Measurements from ENCODE around the gene AFF3. TPM values are rescaled to one million over a fixed set of nuclear protein-coding genes. Genes with fewer than 3 reads are reported as not detected.

The AFF3 gene
- total and polyA plus RNA-seq, 10 of the 15 experiments (the other 5 are each of a cell fraction or from before 2014, with no cell fraction given), result 0.26 to 5.5 (median 3.0) TPM

DNA sequence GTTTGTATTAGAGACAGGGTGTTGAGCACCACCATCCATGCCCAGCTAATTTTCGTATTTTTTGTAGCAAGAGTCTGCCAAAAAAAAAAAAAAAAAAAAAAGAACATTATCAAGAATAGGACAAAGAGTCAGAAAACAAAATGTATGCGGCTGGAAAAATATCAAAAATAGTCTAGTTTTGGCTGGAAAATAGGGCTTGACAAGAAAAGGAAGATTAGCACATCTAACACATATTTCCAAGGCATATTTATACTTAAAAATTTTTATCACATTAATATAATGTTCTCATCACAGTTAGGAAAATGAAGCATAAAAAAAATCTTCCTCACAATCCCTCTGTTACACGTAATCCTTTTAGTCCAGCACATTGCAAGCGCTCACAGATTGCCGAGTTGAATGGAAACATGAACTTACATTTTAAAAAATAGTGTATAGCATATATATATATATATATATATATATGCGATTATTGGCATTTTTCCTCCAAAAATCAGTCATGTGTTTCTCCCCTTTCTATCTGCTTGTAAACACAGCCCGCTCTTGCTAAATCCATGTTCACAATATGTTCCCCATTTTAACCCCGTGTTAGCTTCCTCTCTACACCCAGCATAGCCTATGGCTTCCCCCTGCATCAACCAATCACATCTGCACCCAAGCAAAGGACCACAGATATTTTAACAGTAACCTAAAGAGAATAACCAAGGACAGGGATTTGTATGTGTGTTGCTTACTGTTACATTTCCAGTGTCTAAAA, 183.0 kb downstream of the AFF3 start (continued):
- TF ChIP-seq BCL3 (IDR thresholded peaks at IDR 0.05; ENCODE audit: borderline replicate concordance, insufficient read depth, low read depth, low read length, poor library complexity, severe bottlenecking), result no peak

DNA sequence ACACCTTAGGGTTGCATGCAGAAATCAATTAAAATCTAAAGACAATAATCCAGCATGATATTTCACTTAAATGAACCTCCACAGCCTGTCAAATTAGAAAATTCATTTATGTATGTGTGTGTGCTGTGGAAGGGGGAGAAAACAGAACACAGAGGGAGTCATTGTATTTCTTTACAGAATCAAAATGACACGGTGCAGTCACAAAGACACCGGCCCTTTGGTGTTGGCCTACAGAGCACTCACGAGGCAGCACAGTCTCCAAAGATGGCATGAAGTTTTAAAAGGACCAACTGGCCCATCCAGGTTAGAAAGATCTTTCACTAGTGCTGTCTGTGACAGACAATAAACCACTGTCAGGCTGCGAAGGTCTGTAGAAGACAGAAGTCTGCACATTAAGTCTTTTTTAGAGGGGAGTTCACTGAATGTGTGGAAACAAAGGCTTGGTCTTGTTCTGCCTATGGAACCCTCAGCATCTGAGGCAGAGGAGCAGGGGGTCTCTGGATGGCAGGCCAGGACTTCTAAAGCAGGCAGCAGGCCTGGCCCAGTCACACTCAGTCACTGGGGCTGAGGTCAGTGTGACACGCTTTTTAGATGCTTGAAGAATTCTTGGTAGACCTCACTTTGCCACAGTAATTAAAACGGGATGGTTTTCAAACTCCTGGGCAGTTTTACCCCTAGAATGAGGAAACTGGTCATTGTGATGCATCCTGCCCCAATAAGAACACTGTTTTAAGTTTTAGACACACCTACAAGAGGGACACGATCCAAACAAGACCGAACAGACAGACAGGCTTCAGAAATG, 184.9 kb downstream of the AFF3 start:
- Histone ChIP-seq H3K79me2 (ENCODE audit: control insufficient read depth, insufficient read depth, low read length) (no peaks in the 10 kb centered on the region), H3K9ac (ENCODE audit: control insufficient read depth, insufficient read depth, low read length) (no peak overlapping the region), H4K20me1 (ENCODE audit: control insufficient read depth, insufficient read depth) (no peaks in the 10 kb centered on the region), H3K9me3 (replicated peaks; ENCODE audit: control insufficient read depth, insufficient read depth, low read length) (no peaks in the 10 kb centered on the region), H3K27me3 (replicated peaks in 1 of 2; ENCODE audit: control insufficient read depth in 2 of 2, insufficient read depth in 2 of 2, low read length in 1 of 2) (peaks cover 2 to 3% of the 10 kb centered on the region in 2 experiments; a peak in 2 of 4 replicates), H2AFZ (ENCODE audit: control insufficient read depth, low read depth, low read length) (no peak overlapping the region), H3K27ac (ENCODE audit: control insufficient read depth, insufficient read depth) (no peak overlapping the region), H3K4me3 (no peak overlapping the region), H3K4me2 (ENCODE audit: control insufficient read depth, insufficient read depth) (no peak overlapping the region), H3K4me1 (ENCODE audit: control insufficient read depth, insufficient read depth, low read length) (no peaks in the 10 kb centered on the region), H3K36me3 (ENCODE audit: control insufficient read depth in 2 of 2, insufficient read depth in 2 of 2, low read length in 1 of 2) (no peaks in the 10 kb centered on the region)
- BruUV-seq (replicated peaks), result no TSS peak
- RAD21 ChIA-PET (ENCODE audit: unreplicated experiment), result no interaction called here
- no peak for DNase-seq (ENCODE audit: low read depth, low spot score)
- SMC1A ChIA-PET (ENCODE audit: uncharacterized antibody, unreplicated experiment), result no interaction called here
- POLR2A ChIA-PET, result no interaction called here
- intact Hi-C loops (cut with micrococcal nuclease; ENCODE audit: unreplicated experiment), result no loop called here
- no peak for TF ChIP-seq NFYA (IDR thresholded peaks at IDR 0.05; ENCODE audit: borderline replicate concordance, low read depth, low read length)
- TF ChIP-seq GATAD2B (conservative IDR thresholded peaks at IDR 0.05; ENCODE audit: low read depth), result no peak
- no peak for TF ChIP-seq BRCA1 (IDR thresholded peaks at IDR 0.05; ENCODE audit: low read depth, low read length)
- TF ChIP-seq CBX3 (IDR thresholded peaks at IDR 0.05; ENCODE audit: borderline replicate concordance, low read depth), result no peak
- no peak for TF ChIP-seq SMC3 (IDR thresholded peaks at IDR 0.05; ENCODE audit: borderline replicate concordance, low read length)
- no peak for TF ChIP-seq TCF7 (IDR thresholded peaks at IDR 0.05; ENCODE audit: borderline replicate concordance)
- TF ChIP-seq KDM1A (IDR thresholded peaks at IDR 0.05; ENCODE audit: borderline replicate concordance), result no peak
- no peak for TF ChIP-seq GABPA (IDR thresholded peaks at IDR 0.05; ENCODE audit: low read depth)
- no peak for TF ChIP-seq FOXK2 (IDR thresholded peaks at IDR 0.05)
- no peak for TF ChIP-seq TCF12 (IDR thresholded peaks at IDR 0.05; ENCODE audit: low read depth, low read length)
- no peak for TF ChIP-seq ETV6 (conservative IDR thresholded peaks at IDR 0.05 in 1 of 2, IDR thresholded peaks at IDR 0.05 in 1 of 2; ENCODE audit: borderline replicate concordance in 1 of 2, low read depth in 1 of 2)
- TF ChIP-seq CHD1 (IDR thresholded peaks at IDR 0.05; ENCODE audit: low read depth, low read length), result no peak
- no peak for TF ChIP-seq RB1 (IDR thresholded peaks at IDR 0.05; ENCODE audit: borderline replicate concordance)
- TF ChIP-seq IKZF2 (IDR thresholded peaks at IDR 0.05), result no peak
- TF ChIP-seq, protein P1, sequence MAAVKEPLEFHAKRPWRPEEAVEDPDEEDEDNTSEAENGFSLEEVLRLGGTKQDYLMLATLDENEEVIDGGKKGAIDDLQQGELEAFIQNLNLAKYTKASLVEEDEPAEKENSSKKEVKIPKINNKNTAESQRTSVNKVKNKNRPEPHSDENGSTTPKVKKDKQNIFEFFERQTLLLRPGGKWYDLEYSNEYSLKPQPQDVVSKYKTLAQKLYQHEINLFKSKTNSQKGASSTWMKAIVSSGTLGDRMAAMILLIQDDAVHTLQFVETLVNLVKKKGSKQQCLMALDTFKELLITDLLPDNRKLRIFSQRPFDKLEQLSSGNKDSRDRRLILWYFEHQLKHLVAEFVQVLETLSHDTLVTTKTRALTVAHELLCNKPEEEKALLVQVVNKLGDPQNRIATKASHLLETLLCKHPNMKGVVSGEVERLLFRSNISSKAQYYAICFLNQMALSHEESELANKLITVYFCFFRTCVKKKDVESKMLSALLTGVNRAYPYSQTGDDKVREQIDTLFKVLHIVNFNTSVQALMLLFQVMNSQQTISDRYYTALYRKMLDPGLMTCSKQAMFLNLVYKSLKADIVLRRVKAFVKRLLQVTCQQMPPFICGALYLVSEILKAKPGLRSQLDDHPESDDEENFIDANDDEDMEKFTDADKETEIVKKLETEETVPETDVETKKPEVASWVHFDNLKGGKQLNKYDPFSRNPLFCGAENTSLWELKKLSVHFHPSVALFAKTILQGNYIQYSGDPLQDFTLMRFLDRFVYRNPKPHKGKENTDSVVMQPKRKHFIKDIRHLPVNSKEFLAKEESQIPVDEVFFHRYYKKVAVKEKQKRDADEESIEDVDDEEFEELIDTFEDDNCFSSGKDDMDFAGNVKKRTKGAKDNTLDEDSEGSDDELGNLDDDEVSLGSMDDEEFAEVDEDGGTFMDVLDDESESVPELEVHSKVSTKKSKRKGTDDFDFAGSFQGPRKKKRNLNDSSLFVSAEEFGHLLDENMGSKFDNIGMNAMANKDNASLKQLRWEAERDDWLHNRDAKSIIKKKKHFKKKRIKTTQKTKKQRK (IDR thresholded peaks at IDR 0.05; ENCODE audit: low read depth, low read length), result no peak
- no peak for TF ChIP-seq LARP7 (IDR thresholded peaks at IDR 0.05)
- in situ Hi-C loops (cut with MboI), result no loop called here
- ATAC-seq, result no peak
- no peak for FAIRE-seq
- 52% methylated on average over 8 of the region's 8 CpGs for WGBS (ENCODE audit: insufficient coverage, insufficient replicate concordance, low lambda C conversion rate, missing lambda C conversion rate)
- CTCF ChIA-PET, result no interaction called here

Data from GM12878 (cell line).